GM20000 (cell line): ENCODE data around the gene CS.
"Not testable (repeated sequence)": the region's sequence is repeated elsewhere in the genome, so short reads cannot be mapped to it uniquely, and the experiment has no call there.

ENCODE experiments used
- DNase-seq: peaks from one replicate; pipeline ENCODE4 v3.0.0; 2012; ENCODE audit warnings: low spot score
- CTCF ChIP-seq: IDR thresholded peaks from 2 replicates; pipeline ENCODE4 v1.5.1; 2012; ENCODE audit warnings: mild to moderate bottlenecking, control low read depth; ENCODE audit errors: extremely low read depth, missing control alignments

Gene CS

GRCh38 chr12:56337753-56338251 is 37.7 kb upstream of the CS start:
- TF ChIP-seq CTCF: no peak
- DNase-seq: no peak

DNA sequence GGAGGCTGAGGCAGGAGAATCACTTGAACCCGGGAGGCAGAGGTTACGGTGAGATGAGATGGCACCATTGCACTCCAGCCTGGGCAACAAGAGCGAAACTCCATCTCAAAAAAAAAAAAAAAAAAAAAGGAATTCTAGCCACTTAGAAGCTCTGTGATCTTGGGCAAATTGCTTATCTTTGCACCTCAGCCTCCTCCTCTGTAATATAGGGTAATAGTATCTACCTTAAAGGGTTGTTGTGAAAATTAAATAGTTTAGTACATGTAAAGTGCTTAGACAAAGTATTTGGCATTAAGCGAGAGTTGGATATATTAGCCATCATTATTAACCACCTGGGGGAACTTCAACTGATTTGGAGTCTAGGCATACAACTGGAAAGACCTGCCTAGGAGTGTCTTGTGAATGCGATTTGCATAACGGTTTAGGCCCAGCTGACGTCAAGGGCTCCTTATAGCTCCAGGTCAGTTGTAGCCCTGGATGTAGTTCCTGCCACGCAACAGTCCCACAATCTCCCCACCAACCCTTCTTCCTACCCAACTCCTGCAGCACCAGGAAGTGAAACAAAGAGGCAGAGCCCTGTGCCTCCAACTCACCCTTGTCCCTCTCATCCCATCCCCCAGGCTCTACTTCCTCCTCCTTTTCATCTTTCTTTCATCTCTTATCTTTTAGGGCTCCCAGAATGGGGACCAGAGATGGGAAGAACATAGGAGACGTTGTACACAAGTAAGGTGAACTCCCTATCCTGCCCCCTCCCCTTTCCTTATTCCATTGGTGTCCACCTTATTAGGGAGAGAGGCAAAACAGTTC is 36.4 kb upstream of the CS start:
- DNase-seq: peak; percentile 32
- no peak for TF ChIP-seq CTCF

DNA sequence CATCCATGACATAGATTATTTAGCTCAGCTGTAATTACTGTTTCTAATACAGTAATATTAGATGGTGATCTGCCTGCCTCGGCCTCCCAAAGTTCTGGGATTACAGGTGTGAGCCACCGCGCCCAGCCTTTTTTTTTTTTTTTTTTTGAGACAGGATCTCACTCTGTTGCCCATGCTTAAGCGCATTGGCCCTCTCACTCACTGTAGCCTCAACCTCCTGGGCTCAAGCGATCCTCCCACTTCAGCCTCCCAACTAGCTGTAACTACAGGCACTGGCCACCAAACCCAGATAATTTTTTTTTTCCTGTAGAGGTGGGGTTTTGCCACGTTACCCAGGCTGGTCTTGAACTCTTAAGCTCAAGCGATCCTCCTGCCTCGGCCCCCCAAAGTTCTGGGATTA is 35.4 kb upstream of the CS start:
- DNase-seq: not testable (repeated sequence)

DNA sequence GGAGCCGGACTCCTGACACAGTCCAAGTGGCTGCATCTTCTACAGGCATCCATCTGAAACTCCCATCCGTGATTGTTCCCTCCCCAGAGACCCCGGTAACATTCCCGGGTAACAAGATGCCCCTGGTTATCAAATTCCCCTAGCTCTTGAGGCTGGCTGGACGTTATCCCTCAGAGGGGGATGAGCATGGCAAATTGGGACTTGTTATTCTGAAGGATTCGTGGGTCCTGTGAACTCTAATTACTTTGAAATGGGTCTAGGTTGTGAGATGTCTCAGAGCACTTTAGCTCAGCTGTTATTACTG is 34.3 kb upstream of the CS start:
- no peak for DNase-seq
- TF ChIP-seq CTCF: no peak

GRCh38 chr12:56333679-56334489 is 33.8 kb upstream of the CS start, which contains the start of gene PAN2:
Gene PAN2 (minus strand): TSS chr12:56334000. CDS start chr12:56333094, 906 bp downstream.
- DNase-seq: peak; percentile 94
- no peak for TF ChIP-seq CTCF

- DNase-seq: no peak
- no peak for TF ChIP-seq CTCF
Observed at GRCh38 chr12:56333197-56333678, 33.1 kb upstream of the CS start.

DNA sequence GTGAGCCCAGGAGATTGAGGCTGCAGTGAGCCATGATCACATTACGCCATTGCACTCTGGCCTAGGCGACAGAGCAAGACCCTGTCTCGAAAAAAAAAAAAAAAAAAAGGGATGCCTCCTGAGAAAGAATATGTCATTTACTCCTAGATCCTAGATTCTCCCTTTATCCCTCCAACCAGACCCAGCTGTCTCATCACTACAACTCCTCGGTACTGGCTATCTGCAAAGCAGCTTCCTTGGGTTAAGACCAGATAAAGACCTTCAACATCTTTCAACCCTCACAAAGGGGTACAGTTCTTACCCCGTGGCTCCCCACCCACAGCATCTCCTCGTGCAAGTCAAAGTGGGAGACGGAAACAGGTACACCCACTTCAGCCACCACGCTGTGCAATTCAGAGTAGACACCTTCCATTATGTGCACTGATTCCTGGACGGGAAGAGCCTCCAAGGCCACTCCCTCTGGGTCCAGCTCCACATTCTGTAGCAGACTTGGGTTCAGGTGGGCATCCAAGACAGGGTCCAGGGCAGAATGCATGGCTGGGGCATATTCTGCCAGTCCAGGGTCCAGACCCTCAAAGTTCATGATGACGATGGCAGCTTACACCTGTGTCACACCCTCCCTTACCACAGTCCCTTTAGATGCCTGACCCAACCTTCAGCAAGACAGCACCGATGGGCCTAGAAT is 32.5 kb upstream of the CS start:
- no peak for DNase-seq
- no peak for TF ChIP-seq CTCF
